Measurements from ENCODE around the gene SMAD6.

GRCh38 chr15:66780172-66780972 lies 78.3 kb downstream of the SMAD6 start:
- TF ChIP-seq CTCF (conservative IDR thresholded peaks at IDR 0.05; ENCODE audit: low read length) = no peak
- TF ChIP-seq EZH2phosphoT487 (IDR thresholded peaks at IDR 0.05; ENCODE audit: borderline replicate concordance) = no peak
